Measurements from ENCODE around the gene ZNF101.
A peak's percentile ranks its signal among the peaks of the same experiment; 100 is the strongest.

Gene ZNF101

DNA sequence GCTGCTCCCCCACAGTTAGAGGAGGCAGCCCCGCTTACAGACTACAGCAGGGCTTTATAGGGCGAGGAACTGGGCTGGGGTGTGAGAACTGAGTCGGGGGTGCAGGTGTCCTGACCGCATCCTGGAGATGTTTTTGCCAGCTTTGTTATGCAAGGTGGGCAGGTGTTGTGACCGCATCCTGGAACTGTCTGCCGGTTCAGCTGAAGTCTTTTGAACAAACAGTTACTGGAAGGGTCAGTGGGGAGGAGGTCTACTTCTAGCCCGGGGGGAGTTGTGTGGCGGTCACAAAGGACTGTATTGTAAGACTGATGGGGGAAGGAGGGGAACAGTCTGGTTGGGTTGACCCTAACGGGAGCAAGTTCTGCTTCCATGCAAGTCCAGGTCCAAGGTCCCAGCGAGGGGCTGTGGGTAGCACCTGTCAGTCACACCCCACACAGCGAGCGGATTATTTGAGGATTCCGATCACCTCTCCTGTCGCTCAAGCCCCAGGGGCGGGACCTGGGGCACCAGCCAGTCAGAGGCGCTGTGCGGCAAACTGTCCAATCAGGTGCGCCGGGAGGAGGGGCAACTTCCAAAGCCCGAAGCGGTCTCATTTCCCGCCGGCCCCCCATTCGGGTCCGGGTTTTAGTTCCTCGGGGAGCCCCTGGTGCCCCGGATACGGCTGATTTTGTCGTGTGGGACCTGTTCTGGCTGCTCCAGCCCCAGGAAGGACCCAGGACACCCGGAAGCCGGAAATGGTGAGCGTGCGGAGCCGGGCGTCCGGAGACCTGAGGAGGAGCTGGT lies at the start of gene ZNF101:
ZNF101 (plus strand) TSS at position 610 of the 783 bp plus-strand sequence; CDS start at position 735, 125 bp downstream.
- DNase-seq = peak; percentile 97

DNA sequence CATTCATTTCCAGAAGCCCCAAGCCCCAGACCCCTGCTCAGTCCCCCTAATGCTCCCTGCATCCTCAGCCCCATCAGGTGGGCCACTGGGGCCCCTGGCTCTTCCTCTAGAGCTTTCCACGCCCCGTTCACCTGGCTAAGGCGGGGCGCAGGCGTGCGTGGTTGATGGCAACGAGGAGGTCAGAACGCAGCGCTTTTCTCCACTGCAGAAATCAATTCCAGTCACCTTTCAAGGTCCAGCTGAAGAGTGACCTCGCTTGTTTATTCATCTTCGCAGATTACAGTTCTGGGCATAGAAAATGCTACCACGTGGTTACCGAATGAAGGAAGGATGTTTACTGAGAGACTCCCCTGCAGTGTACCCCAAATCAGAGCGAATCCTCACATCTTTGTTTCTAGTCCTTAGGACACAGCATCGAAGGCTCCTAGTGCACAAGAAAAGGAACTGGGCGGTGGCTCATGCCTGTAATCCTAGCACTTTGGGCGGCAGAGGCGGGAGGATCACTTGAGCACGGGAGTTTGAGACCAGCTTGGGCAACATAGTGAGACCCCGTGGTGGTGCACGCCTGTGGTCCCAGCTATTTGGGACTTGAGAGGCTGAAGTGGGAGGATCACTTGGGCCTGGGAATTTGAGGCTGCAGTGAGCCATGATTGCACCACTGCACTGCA lies 49.3 kb upstream of the ZNF101 start:
- no peak for DNase-seq

DNA sequence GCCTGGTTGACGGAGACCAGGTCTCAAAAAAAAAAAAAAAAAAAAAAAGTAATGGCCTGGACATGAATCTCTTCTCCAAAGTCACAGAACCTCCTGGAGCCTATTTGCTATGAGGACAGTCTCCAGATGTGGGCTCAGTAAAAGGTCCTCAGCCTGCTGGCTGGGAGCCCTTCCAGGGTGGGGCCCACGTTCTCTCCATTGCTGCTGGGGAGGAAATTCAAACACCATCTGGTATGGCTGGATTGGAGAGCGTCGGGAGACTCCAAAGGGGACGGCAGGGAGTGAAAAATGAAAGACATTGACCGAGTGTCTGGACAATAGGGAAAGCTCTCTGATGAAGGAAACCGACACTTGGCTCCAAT lies 48.8 kb upstream of the ZNF101 start:
- DNase-seq = no peak

DNA sequence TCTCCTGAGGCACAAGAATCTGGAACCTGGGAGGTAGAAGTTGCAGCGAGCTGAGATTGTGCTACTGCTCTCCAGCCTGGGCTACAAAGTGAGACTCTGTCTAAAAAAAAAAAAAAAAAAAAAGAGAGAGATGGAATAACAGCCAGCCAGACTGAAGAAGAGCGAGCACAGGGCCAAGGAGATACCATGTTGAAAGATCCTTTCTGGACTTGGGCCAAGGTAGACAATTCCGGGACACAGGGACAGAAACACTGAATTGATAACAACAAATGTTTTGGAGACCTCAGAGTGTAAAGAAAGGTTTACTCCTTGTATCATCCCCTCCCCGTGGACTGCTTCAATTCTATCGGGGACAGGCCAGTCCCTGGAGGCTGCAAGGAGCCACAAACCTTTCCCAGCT lies 45.3 kb upstream of the ZNF101 start:
- DNase-seq = no peak

DNA sequence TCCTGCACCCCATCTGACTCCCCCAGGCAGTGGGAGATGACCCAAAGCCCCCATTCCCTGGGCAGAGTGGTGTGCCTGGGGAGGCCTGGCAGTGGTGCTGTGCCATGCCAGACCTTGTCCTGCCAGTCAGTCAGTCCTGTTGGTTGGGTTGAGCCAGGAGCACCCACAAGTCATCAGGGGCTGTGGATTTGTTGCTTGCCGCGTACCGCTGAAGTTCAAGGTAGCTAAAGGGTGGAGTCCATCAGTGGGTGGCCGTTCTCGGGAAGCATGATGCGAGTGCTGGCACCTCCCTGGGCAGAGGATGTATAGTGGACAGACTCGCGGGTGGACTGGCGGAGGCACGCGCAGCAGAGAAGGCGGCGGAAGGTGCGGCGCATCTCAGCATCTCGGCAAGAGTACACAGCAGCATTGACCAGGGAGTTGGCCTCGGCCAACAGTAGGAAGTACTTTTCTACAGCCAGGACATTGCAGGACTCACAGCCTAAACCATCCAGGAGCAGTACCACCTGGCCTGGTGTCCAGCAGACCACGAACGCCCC lies 44.5 kb upstream of the ZNF101 start:
- DNase-seq = no peak

DNA sequence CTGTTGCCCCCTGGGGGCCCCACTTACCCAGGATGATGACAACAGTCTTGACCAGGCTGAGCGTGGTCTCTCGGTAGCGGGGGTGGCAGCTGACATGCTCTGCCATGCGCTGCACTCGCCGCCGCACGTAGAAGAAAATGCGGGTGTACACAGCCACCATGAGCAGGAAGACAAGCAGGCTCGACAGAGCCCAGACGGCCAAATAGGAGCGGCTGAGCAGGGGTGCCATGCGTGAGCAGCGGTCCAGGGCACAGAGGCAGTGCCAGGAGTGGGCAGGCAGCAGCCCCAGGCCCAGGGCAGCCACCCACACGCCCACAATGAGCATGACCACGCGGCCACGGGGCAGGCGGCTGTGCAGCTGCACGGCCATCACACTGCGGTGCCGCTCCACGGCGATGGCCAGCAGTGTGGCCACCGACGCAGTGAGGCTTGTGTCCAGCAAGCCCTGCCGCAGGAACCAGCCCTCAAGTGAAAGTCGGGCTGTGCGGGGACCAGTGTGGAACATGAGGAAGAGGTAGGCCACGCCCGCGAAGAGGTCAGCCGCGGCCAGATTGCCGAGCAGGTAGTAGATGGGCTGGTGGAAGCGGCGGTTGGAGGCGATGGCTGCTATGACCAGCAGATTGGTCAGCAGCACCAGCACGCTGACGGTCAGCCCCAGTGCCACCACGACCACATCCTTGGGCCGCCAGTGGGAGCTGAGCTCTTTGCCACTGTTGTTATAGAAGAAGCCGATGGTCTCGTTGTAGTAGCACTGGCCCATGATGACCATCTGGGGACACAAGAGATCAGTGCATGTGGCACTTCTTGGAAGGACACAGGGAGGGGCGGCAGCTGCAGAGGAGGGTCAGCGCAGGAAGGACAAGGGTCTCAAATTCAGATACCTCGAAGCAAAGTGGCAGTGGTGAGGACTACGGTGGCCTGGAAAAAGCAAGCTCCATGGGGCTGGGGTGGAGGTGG lies 41.8 kb upstream of the ZNF101 start:
- no peak for DNase-seq

DNA sequence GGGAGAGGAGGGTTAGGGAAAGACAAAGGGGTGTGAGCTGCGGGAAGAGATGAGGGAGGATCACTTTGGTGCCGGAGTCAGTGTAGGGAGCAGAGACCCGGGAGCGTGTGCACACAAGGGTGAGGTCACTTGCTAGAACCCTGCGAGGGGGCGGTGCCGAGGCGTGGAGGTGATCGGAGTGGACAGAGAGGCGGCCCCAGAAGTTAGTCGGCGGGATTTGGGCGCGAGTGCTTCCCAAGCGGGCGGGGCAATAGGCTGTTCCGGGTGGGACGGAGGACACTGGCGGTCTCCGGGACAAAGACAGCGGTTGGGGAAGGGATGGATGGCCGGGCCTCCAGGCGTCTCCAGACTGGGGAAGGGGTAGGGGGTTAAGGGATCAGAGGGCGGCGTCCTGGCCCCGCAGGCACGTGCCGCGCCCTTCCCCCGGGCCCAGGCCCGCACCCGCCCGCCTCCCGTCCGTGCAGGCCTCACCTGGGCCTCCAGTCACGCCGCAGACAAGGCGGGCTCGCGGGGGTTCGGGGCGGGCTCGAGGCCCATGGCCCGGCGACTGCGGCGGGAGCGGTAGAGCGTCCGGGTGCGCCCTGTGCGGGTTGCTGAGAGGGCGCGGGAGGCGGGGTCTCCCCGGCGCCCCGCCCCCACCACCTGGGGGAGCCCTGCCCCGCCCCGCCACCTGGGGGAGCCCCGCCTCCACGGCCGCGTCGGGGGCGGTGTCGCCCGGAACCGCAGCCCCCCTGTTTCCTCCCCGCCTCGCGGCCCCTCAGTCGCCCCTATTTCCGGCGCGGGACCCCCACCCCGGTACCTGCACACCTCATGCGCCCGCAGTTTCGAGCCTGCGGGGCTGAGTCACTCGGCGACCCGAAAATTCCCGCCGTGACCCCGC lies 40.8 kb upstream of the ZNF101 start, which contains the start of gene LPAR2:
LPAR2 (minus strand) TSS at position 600 of the 880 bp plus-strand sequence. CDS start 945 bp downstream, outside the sequence.
- peak; percentile 87 for DNase-seq

DNA sequence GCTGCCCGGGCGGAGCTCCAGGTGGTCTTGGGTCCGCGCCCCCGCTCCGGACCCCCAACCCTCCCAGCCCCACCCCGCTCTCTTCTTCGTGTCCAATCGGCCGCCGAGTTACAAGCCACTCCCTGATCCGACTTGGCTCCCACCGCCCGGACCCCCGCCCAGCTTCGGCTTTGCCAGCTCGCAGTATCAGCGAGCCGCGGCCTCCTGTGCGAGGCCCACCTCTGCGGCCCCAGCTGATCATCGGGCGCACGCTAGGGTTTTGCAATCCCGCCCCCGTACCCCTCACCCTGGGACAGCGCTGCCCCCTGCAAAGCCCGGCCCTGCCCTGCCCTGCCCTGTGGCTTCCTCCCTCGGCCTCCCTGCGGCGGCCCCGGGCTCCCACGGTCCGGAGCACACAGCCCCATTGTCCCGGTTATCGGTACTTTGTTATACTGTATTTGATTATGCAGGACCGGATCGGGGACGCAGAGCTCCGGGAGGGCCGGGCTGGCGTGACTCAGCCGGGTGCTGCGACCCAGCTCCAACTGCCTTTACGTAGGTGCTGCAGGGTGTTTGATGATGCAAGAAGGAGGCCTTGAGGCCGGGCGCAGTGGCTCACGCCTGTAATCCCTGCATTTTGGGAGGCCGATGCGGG lies 40.0 kb upstream of the ZNF101 start:
- peak; percentile 84 for DNase-seq

DNA sequence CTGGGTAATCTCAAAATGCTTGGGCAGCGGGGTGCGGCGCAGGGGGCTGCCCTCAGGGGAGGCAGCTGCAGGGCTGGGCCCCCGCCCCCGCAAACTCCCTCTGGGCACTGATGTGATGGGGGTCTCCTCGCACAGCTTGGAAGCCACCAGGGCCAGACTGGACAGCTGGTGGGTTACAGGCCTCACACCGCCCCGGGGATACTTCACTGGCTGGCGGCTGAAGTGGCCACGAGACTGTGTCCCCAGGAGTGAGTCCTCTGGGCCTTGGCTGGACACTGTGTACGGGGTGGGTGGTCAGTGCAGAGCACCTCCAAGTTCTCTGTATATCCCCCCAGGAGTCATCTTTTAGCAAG lies 38.6 kb upstream of the ZNF101 start:
- no peak for DNase-seq

DNA sequence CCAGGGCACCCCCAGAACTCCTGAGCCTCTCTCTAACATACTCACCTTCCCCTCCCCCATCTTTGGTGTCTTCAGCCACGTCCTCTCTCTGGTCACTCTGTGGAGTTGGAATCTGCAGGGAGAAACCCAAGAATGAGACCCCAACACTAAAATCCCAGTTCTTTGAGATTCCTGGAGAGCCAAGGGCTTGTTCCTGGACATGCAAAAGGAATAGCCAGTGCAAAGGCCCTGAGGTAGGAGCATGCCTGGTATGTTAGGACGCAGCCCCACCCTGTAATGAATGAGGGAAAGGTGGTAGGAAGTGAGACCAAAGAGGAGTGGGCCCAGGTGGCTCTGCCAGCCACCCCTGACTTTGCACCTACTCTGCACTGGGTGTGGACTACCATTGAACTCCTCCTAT lies 38.2 kb upstream of the ZNF101 start:
- DNase-seq = no peak

DNA sequence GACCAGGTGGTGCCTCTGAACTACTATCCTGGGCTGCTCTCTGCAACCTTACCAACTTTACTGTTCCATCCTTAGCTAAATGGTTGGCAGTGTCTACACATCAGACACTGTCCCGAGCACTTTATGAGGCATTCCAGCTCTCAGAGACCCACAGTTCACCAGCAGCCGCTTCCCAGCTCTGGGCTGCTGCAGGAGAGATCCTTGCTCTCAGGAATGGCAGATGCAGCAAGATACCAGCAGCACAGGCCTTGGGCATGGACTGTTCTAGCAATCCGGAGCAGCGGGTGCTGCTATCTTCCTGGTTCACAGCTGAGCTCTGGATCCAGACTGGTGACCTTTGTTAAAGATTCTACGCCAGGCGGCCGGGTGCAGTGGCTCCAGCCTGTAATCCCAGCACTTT lies 37.3 kb upstream of the ZNF101 start:
- no peak for DNase-seq

DNA sequence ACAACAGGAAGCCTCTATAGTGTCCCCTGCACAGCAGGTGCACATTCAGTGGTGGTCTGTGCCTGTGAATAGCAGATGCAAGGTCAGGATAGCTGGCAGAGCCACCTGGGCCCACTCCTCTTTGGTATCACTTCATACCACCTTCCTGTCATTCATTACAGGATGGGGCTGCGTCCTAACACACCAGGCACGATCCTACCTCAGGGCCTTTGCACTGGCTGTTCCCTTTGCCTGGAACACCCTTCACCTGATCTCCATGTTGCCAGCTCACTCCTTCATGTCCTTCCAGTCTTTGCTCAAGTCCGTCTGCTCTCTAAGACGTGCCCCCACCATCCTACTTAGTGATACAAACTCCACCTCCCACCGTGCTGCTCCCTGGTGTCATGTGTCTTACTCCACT lies 36.0 kb upstream of the ZNF101 start:
- DNase-seq = no peak

DNA sequence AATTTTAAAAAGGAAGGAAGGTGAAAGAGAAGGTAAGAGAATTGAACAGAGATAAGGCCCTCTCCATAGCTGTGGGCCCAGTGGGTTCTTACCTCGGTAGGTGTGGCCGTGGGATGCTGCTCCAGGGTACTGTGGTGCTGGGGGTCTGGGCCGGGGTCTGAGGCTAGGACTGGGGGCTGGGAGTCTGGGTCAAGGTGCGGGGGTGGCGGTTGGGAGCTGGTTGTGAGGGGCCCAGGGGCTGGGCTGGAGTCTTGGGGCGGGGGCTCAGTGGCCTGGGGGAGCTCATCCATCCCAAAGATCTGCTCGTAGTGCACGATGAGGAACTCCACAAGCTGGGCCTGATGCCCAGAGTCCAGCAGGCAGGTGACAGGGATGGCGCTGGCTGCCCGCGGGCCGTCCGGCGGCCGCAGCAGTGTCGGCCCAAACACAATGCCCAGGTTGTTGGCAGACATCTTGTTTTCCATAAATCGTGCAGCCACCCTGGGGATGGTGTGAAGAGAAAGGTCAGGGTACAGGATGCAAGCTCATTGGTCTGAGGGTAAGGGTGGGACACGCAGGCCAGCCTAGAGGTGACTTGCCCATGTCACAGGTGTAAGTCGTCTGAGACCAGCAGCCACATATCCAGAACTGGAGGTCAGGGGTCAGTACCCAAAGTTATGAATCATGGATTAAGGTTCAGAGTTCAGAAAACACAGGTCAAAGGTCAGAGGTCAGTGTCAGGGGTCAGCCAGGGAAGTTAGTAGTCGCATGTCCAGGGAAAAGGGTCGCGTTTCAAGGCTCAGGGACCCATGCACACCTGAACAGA lies 34.7 kb upstream of the ZNF101 start:
- no peak for DNase-seq

DNA sequence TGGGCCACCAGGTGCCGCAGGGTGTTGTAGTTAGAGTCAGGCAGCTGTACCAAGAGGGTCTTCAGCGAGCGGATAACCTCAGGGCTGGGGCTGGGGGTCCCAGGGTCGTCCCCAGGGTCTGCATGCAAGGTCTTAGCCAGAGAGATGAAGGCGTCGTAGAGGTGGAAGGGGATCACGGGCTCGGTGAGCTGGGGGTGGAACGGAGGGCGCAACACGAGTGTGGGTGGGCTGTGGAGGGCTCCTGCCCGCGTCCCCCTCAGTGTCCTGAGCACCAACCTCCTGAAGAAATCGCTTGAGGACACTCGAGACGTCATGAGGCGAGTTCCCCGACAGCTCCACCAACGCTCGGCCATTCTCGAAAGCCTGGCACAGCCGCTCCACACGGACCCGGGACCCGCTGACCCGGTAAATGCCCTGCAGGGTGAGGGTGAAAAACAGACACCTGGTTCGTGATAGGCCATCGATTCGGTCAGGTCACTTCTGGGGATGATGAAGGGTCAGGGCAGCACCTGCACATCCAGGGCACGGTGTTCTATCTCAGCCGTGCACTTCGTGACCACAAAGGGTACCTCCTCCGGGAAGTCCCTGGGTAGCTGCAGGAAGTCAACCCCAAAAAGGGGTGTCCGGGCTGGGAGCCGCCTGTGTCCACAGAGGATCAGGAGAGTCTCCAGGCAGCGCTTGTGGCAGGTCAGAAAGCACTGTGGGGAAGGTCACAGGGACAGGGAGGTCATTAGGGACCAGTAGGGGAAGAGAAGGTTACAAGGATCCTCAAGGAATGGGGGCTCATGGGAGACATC lies 33.9 kb upstream of the ZNF101 start:
- DNase-seq = no peak

DNA sequence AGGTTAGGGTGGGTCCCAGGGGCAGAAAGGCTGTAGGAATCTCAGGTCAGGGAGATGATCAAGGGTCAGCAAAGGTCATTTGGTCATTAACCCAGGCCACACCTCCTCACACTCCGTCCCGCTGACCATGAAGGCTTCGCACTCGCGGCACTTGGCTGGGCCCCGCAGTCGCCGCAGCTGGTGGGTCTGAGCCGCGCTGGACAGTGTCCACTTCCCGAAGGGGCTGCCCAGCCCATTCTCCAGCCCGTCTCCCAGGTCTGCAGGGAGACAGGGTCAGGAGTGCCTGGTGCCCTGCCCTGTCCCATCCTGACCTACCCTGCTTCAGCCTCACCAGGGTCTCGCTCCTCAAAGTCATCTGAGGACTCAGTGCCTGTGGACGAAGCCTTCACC lies 33.3 kb upstream of the ZNF101 start:
- DNase-seq = no peak

DNA sequence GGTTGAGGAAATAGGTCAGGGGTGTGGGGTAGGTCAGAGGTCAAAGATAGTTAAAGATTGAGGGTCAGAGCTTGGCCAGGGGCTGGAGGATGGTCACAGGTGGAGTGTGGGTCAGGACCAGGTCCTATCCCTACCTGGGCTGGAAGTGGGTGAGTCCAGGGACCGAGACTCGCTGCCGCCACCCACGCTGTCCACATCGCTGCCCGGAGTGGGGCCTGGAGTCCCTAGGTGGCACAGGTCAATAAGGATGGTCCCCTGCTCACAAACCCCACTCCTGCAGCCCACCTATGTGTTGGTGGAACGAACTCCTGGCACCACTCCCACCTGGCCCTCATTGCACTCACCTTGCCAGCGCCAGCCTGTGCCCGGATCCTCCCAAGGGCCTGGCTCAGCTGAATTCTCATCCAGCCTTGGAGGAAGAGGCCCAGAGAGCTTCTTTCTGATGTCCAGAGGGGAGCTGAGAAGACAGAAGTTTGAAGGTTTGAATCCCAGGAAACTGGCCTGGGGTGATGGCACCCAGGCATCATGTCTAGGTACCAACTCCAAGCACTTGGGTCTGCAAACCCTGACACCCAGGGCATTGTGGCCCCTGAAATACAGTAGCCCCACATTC lies 32.0 kb upstream of the ZNF101 start:
- DNase-seq = no peak

DNA sequence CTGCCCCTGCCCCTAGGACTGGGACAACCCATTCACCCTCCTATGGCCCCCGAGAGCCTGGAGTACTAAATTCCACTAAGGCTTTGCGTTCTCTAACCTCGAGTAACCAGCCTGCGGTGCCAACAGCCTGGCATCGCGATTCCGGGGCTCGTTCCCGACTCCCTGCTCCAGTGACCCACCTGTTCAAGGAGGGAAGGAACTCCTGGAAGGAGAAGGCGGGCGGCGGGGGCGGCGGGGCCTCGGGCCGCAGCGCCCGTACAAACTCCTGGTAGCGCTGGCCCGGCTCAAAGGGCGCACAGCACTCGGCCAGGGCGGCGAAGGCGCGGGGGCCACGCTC lies 31.5 kb upstream of the ZNF101 start:
- DNase-seq = no peak

DNA sequence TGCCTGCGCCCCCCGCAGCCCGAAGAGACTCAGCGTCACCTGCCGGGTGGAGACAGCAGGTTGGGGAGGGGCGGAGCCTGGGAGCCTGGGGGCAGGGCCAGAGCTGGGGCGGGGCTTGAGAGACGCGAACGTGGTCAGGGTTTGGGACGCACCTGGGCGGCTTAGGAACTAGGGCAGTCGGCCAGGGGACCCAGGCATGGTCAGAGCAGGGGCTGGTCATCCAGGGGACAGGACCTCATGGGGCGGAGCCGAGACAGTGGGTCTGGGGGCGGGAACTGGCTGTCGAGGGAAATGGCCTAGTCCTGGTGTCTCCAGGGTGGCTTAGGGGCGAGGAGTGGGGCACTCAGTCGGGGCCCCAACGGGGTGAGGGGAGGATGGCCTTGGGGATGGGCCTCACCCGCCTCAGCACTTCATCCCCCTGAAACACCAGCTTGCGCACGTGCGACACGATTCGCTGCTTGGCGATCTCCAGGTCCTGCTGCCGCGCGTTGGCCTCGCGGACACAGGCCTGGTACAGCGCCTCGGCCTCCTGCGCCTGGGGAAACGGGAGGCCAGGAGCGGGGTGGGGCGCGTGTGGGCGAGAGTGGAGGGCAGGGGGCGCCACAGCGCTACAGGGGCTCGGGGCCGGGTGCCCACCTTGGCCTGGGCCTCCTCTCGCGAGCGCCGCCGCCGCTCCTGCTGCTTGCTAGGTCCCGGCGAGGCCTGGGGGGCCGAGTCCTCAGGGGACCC lies 31.0 kb upstream of the ZNF101 start:
- peak; percentile 57 for DNase-seq
